Kidney epithelial cell (primary cell): ENCODE results near the gene SLC35B2. TPM values are rescaled to one million over a fixed set of nuclear protein-coding genes. Genes with fewer than 3 reads are reported as not detected.

Source experiments
- DNase-seq: peaks from one replicate; pipeline ENCODE4 v3.0.0-alpha.2; 2010; ENCODE audit warnings: low read depth
- H3K27me3 ChIP-seq: 2 replicates; pipeline ENCODE4 v1.6.0; 2011; ENCODE audit warnings: low read length; ENCODE audit not compliant: control insufficient read depth, insufficient read depth
- H3K36me3 ChIP-seq: 2 replicates; pipeline ENCODE4 v1.5.1; 2011; ENCODE audit warnings: low read length; ENCODE audit not compliant: control insufficient read depth, insufficient read depth
- H3K4me3 ChIP-seq: 2 replicates; pipeline ENCODE4 v1.5.1; 2011; ENCODE audit warnings: low read depth, mild to moderate bottlenecking, control low read depth, low read length
- CTCF ChIP-seq: IDR thresholded peaks from 2 replicates; pipeline ENCODE4 v1.5.1; 2011; ENCODE audit warnings: mild to moderate bottlenecking, moderate library complexity, low read length, control low read depth, inconsistent platforms; ENCODE audit not compliant: insufficient read depth, poor library complexity, severe bottlenecking
- total RNA-seq: library from RNA; depleted of rRNA; stranded (reverse); fragments of >200 nt; gene quantifications from 2 replicates; pipeline ENCODE4 v1.2.3, GENCODE V29; 2015

SLC35B2 gene
- total RNA-seq, 1 donor from 2014 or later, result 67.3 TPM

GRCh38 chr6:44278774-44279697, 21.7 kb upstream of the SLC35B2 start:
- H3K27me3 ChIP-seq, result peaks cover 50% of the 10 kb centered on the region
- no peak overlapping the region for H3K4me3 ChIP-seq
- no peak for DNase-seq
- H3K36me3 ChIP-seq, result no peaks in the 10 kb centered on the region
- no peak for TF ChIP-seq CTCF

DNA sequence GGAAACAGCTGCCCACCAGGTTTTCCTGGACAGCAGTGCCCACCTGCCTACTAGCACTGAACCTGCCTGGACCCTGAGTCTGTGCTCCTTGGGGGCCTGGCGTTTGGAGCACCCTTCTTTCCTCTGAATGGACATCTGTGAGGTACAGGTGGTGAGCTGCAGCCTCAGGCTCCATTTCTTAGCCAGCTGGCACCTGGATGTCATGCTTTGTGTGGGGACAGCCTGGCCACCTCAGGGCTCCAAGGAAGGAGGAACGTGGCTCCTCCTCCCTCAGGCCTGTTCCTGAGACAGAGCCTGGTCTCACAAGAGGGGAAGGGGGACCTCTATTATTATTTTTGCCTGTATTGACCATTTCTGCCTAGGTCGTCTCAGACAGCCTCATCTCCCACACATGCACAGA, 21.0 kb upstream of the SLC35B2 start:
- Histone ChIP-seq H3K4me3 (no peak overlapping the region), H3K36me3 (no peaks in the 10 kb centered on the region), H3K27me3 (peaks cover 49% of the 10 kb centered on the region)
- no peak for TF ChIP-seq CTCF
- DNase-seq, result no peak

GRCh38 chr6:44277763-44278162, 20.4 kb upstream of the SLC35B2 start:
- H3K27me3 ChIP-seq, result peaks cover 55% of the 10 kb centered on the region
- DNase-seq, result no peak

DNA sequence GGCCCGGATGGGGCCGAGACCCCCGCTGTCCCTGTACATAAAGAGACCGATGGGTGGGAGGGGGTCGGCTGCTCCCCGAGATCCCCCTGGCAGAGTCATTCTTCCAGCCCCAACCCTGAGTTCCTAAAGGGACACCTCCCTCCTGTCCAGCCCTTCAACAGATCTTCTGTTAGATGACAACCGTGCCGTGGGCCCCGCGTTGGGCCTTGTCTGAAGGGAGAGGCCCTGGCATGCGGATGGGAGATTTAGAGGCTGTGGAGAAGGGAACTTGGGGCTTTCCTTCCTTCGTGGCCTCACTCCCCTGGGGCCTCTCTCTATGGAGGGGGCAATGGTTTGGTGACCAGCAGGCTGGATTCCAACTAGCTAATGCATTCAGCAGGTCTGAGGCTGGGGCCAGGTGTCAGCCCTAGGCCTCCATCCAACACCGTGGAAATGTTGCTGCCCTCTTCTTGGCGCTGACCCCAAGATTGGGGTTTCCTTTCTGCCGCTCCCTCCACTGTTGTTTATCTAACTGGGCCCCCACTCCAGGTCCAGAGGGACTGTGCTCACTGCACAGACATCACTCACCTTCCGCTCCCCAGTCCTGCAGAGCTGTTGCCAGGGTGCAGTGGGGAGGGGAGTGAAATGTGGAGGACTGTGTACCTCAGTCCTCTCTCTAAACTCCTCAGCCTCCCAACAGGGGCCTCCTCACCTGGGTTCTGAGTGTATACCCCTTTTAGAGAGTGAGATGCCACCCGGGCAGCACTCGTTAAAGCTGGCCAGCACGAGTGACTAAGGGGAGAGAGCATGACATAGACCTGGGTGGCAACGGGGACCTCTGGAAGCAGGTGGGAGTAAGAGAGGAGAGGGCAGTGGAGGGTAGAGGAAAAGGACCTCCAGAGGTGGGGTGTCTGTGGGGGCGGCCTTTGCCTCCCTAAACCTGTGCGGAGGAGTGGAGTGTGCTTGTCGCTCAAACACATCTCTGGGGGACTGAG, 19.6 kb upstream of the SLC35B2 start:
- peaks cover 57% of the 10 kb centered on the region for H3K27me3 ChIP-seq
- H3K36me3 ChIP-seq, result no peaks in the 10 kb centered on the region
- DNase-seq, result no peak
- no peak overlapping the region for H3K4me3 ChIP-seq
- TF ChIP-seq CTCF, result no peak

More at GRCh38 chr6:44277763-44278162, 20.4 kb upstream of the SLC35B2 start:
- Histone ChIP-seq H3K4me3 (no peak overlapping the region), H3K36me3 (no peaks in the 10 kb centered on the region)
- no peak for TF ChIP-seq CTCF

GRCh38 chr6:44275749-44276648, 18.7 kb upstream of the SLC35B2 start:
- H3K36me3 ChIP-seq, result no peaks in the 10 kb centered on the region
- H3K27me3 ChIP-seq, result peaks cover 66% of the 10 kb centered on the region
- no peak for TF ChIP-seq CTCF
- DNase-seq, result no peak
- no peak overlapping the region for H3K4me3 ChIP-seq
